Measurements from ENCODE around the gene TMIGD3.

The TMIGD3 gene

DNA sequence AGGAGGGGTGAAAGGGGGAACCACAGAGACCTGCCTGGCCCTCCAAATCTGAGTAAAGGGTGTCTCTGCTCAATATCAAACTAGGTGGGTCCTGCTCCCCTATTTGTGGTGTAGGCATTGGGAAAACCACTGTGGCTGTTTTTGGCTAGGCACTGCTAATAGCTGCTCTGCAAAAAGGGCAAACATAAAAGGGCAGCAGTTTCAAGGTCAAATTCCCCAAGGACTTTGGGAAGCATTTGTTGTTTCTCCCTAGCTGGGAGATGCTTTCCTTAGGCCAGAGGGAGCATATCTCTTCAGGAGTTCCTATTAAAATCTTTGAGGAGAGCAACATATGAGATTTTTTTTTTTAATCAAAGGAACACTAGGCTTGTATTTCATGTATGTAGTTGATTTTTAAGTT, 27.2 kb downstream of the TMIGD3 start:
- no peak for DNase-seq (ENCODE audit: low read depth in 4 of 4, low spot score in 1 of 4)

GRCh38 chr1:111475701-111476100, 27.7 kb downstream of the TMIGD3 start:
- DNase-seq (ENCODE audit: low read depth in 4 of 4, low spot score in 1 of 4) = peak in 1 of 4 experiments; percentile 20

GRCh38 chr1:111474521-111474920, 28.9 kb downstream of the TMIGD3 start:
- DNase-seq (ENCODE audit: low read depth in 4 of 4, low spot score in 1 of 4) = no peak

- no peak for DNase-seq (ENCODE audit: low read depth in 4 of 4, low spot score in 1 of 4)
Measured at GRCh38 chr1:111474106-111474505, 29.3 kb downstream of the TMIGD3 start.

- DNase-seq (ENCODE audit: low read depth in 4 of 4, low spot score in 1 of 4) = no peak
Measured at GRCh38 chr1:111471538-111471937, 31.9 kb downstream of the TMIGD3 start.

- peak in 1 of 4 experiments; percentile 42 for DNase-seq (ENCODE audit: low read depth in 4 of 4, low spot score in 1 of 4)
Measured at GRCh38 chr1:111471012-111471411, 32.4 kb downstream of the TMIGD3 start.

DNA sequence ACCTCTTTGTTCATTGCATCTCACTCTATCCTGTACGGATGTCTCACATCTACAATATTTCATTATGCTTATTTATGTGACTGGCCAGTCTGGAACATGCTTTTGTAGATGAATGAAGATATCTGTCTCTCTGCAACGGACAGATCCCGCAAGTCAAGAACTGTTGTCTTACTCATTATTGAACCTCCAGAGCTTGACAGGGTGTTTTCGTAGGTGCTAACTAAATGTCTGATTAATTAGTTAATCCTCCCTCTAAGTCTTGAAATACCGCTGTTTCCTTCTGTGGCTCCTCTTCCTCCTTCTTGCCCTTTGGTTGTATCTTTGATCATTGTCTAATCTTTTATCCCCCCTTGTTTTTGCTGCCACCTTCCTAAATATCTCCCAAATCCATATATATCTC, 32.8 kb downstream of the TMIGD3 start:
- no peak for DNase-seq (ENCODE audit: low read depth in 4 of 4, low spot score in 1 of 4)

DNA sequence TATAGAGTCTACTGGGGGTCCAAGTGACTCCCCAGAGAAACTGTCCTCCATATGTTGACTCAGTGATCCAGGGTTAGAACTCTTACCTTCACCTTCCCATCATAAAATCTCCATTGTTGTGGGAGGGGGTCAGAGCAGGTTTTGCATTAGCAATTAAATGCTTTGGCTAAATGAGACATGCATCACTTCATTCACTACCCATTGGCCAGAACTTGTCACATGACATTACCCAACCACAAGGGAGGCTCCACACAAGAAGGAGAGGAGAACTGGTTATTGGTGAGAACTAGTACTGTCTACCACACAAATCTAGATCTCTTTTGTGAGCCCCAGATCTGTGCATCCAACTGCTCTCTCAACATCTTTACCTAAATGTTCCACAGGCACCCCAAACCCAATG, 33.9 kb downstream of the TMIGD3 start:
- DNase-seq (ENCODE audit: low read depth in 4 of 4, low spot score in 1 of 4) = no peak

- DNase-seq (ENCODE audit: low read depth in 4 of 4, low spot score in 1 of 4) = no peak
Measured at GRCh38 chr1:111468717-111469100, 34.7 kb downstream of the TMIGD3 start.

DNA sequence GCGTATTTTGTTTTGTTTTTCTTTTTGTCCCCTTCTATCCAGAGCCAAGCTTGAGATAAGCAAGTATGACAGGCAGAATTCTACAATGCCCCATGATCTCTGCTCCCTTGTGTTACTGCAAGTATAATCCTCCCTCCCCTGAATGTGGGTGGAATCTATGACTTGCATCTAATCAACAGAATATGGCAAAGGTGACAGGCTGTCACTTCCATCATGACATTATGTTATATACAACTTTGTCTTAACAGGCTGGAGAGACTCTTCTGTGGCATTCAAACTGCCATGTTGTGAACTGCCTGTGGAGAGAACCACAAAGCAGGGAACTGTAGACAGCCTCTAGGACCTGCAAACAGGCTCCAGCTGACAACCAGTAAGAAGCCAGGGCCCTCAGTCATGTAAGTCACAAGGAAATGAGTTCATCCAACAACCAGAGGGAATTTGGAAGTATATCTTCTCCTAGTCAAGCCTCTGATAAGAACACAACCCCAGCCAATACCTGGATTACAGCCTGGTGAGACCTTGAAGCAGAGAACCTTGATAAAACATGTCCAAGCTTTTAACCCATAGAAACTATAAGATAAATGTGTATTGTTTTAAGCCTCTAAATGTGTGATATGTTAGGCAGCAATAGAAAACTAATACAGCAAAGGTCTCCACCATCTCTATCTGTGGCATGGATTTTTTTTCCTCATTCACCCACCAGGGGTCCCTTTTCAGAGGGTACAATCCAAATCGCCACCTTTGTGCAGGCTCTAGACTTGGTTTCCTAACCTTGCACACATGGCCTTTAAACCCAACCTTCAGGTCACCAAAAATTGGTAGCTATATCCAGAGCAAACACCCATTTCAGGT, 35.3 kb downstream of the TMIGD3 start:
- no peak for DNase-seq (ENCODE audit: low read depth in 4 of 4, low spot score in 1 of 4)

GRCh38 chr1:111466480-111466879, 37.0 kb downstream of the TMIGD3 start:
- no peak for DNase-seq (ENCODE audit: low read depth in 4 of 4, low spot score in 1 of 4)

GRCh38 chr1:111465754-111466153, 37.7 kb downstream of the TMIGD3 start:
- DNase-seq (ENCODE audit: low read depth in 4 of 4, low spot score in 1 of 4) = no peak

DNA sequence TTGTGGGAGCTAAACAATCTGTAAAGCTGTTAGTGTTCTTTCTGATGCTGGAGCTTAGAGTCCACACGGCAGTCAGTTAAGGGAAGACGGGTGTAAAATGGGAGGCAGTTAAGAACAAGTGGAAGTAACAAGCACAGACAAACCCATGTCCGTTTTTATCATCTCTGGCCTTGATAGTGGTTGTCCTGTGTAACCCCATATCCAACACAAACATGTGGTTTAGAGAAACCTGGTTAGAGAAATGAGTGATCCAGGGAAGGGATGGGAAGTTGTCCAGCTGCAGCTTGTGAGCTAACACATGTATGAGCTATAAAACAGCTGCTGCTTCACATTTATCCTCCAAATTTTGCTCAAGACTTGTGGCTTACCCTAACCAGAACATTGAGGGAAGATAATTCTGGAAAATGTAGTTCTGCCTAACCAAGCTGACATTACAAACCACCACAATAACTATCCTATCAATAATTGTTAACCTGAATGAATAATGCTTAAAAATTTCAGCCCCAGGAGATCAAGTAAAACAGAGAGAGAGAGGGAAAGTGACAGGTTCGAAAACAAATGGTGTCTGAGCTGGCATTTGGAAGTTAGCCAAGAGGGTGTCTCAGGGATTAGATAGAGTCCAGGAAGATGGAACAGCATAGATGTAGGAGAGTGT, 40.3 kb downstream of the TMIGD3 start:
- no peak for DNase-seq (ENCODE audit: low read depth in 4 of 4, low spot score in 1 of 4)

GRCh38 chr1:111462370-111463028, 40.9 kb downstream of the TMIGD3 start:
- no peak for DNase-seq (ENCODE audit: low read depth in 4 of 4, low spot score in 1 of 4)

GRCh38 chr1:111461765-111462164, 41.7 kb downstream of the TMIGD3 start:
- DNase-seq (ENCODE audit: low read depth in 4 of 4, low spot score in 1 of 4) = no peak

GRCh38 chr1:111455642-111456031, 47.8 kb downstream of the TMIGD3 start:
- no peak for DNase-seq (ENCODE audit: low read depth in 4 of 4, low spot score in 1 of 4)

DNA sequence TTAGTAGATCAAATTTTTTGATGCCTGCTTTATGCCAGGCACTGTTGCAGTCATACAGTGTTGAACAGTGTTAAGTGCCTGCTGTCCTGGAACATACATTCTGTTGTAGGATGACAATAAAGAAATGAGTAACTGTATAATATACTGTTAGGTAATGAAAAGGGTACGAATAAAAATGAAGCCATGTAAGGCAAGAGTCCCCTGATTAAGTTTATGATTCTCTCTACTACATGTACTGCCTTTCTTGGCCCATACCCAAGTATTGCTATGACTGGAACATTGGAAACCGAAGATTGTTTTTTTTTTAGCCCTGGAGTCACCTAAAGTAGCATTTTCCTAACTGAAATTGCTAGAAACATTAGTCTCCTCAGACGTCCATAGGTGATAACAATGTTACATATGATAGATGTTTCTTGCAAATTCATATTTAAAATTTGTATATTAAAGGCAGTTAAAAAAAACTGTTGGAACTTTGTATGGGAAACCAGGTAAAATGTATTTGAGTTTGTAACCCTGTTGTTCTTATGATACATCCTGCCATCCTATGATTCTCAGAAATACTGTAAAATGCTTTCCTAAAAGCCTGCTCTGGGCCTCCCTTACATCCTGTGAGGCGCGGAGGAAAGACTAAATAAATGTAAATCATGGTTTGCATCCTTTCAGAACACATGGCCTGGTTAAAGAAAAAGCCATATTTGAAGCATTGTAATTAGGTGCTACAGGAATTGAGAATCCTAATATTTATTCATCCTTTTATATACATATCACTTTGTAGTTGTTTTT, 48.4 kb downstream of the TMIGD3 start:
- no peak for DNase-seq (ENCODE audit: low read depth in 4 of 4, low spot score in 1 of 4)

DNA sequence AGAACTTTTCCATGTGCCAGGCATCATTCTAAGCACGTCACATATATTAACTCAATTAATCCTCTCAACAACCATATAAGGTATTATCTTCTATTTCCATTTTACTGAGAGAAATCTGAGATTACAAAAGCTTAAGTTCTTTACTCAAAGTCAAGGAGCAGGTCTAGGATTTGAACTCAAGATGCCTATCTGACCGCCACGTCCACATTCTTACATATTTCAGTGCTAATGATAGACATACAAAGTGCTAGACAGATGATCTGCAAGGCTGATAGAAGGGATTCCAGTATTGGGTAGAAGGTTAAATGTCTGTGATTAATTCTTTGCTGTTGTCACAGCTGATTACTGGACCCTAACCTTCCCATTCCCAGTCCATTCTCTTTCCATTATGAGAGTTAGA, 49.7 kb downstream of the TMIGD3 start:
- no peak for DNase-seq (ENCODE audit: low read depth in 4 of 4, low spot score in 1 of 4)

GRCh38 chr1:111452581-111452980, 50.9 kb downstream of the TMIGD3 start:
- DNase-seq (ENCODE audit: low read depth in 4 of 4, low spot score in 1 of 4) = no peak

DNA sequence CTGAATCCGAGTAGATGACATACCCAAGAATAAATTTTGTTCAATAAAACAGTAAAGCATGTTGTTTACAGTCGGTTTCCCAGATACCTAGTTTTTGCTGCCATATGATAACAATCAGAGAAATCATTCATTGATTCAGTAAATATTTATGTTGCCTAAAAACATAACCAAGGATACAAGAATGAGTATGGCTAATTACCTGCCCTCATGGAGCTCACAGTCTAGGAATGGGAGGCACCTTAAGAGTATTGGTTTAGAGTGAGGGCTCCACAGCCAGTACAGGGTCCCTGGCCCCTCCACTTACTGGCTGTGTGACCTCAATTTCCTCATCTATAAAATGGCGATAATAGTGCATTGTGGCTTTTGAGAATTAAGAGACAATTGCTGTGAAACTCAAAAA, 53.2 kb downstream of the TMIGD3 start:
- DNase-seq (ENCODE audit: low read depth in 4 of 4, low spot score in 1 of 4) = no peak

GRCh38 chr1:111449703-111450017, 53.8 kb downstream of the TMIGD3 start:
- no peak for DNase-seq (ENCODE audit: low read depth in 4 of 4, low spot score in 1 of 4)
